ENCODE results near the gene TRABD2B.

The TRABD2B gene

DNA sequence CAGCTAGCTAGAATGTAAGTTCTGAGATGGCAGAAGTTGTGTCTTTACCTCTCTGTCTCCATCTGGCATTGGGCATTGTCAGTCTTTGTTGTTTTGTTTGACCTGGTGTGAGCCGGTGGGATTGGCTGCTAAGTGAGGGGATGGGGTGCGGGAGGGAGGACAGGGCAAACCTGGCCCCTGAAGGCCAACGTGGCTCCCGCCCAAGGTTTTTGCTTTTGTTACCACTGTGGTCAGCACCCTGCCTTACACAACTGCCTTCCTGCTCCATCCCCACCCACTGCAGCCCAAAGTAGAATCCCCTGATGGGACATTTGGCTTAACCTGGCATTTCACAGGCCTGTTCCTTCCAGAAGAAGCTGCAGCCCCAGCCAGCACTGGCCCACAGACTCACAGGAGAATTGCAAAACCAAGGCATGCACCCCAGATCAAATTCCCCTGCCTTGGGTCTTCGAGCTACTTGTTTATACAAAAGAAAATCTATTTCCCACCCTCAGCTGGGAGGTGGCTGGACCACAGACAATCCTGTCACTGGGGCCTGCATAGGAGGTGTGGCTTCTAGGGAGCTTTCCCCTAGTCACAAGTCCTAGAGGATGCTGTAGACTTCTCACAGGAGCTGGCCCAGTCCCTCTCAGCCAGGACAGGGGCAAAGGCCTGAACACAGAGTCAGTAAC is 147.5 kb downstream of the TRABD2B start:
- no peak for DNase-seq (ENCODE audit: low spot score)

DNA sequence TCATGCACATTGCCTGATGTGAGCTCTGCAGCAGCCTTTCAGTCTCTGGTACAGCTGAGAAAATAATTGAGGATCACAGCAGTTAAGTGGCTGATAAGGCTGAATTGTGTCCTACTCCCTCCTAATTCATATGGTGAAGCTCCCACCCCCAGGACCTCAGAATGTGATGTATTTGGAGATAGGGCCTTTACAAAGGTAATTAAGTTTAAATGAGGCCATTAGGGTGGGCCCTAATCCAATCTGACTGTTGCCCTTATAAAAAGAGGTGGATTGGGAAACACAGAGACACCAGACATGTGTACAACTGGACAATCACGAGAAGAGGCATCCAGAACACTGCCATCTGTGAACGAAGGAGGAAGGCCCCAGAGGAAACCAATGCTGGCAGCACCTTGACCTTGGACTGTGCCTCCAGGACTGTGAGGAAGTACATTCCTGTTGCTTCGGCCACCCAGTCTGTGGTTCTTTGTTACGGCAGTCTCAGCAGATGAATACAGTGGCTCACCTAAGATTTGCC is 148.1 kb downstream of the TRABD2B start:
- DNase-seq (ENCODE audit: low spot score): no peak

DNA sequence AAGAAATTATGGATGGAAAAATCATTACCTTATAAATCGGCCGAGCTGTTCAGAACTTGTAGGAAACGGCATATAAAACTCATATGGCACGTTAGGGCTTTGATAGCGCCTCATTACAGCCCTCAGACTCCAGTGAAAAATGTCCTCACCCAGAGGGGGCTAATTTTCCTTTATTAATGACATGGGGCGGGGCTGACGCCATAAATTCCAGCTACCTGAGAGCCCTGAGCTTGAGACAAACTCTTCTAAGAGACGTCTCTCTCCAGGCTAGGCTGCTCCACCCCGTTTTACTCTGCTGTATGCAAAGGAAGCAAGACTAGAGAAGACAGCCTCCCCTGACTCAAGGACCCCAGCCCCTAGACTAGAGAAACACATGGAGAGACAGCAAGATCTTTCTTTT is 149.4 kb downstream of the TRABD2B start:
- DNase-seq (ENCODE audit: low spot score): no peak

DNA sequence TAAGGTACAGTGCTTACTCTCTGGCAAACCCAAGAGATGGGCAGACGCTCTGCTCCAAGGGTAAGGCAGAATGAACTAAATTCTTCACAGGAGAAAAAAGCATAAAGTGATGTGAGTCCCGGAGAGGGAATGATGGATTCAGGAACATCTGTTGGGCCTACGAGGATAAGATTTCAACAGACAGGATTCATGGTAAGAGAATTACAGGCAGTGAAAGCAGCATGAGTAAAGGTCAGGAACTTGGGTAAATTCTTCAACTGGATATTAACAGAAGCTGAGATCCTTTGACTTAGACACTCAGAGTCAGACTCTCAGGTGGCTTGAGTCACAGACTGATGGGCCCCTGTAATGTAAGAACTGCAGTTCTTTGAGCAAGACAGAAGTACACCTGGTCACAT is 152.6 kb downstream of the TRABD2B start:
- DNase-seq (ENCODE audit: low spot score): no peak

DNA sequence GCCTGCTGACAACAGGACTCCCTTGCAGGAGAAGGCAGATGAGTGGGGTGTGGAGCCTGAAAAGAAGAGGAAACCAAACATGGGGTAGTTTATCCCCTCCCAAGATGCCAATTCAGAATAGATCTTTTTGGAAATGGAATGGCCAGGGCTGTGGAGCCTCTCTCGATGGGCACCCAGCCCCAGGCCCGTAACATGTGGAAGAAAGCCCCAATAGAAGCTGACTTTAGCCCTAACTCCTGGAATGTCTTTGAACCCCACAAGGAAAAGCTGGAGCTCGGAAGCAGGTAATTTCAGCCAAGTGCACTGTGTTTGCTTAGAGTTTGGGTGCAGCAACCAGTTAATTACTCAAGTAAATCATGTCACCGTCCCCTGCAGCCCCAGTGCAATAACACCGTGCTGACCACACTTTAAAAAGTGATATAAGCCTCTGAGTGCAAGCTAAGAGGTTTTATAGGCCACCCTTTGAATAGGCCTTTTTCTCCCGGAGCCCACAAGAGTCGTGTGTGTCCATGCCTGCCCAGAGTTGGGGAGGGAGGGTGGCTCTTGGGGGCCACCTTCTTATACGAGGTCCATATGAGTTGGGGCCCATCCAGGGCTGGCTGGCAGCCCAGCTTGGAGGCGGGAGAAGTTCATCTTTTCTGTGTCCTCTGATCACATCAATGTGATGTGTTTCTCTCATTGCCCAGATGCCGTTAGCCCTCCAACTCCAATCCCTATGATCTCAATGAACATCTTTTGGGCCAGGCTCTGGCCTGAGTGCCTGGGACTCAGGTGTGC is 153.2 kb downstream of the TRABD2B start:
- DNase-seq (ENCODE audit: low spot score): no peak

DNA sequence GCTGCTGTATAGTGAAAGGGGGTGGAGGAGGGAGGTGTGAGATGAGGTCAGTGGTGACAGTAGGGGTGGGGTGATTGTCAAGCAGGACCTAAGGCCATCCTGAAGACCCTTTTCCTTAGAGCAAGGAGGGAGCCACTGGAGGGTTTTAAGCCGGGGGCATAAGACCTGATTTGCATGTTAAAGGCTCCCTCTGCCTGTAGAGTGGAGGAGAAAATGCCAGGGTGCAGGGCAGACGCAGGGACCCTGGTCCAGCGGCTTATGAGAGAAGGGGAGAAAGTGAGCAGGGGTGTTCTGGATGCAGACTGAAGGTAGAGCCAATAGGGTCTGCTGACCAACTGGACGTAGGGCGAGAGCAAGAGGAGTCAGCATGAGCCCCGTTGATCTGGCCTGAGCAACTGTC is 154.1 kb downstream of the TRABD2B start:
- no peak for DNase-seq (ENCODE audit: low spot score)

DNA sequence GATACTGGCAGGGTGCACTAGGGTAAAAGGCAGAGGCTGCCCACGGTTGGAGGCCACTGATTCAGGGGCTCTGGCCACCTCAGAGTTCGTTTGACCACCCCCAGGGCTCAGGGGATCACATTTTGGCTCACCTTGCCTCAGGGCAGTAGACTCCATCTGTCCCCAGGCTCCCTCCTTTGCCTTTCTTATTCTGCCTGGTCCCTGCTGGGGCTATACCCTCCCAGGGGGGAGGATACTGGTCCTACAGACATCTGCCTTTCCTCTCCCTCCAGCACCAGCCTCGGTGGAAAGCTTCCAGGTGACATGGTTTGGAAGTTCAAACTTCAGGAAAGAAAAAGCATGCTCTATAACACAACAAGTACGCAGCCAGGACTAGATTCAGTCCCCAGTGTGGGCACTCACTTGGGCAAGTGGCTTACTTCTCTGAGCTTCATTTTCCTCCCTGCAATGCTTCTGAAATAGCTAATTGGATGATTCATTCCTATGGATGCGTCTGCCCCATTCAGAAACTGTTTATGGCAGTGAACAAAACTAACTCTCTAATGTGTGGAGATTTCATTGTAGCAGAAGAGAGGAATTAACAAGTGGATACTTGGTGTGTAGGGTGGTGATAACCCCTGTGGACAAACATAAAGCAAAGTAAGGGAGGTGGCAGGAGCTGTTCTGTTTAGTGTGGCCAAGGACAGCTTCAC is 154.8 kb downstream of the TRABD2B start:
- no peak for DNase-seq (ENCODE audit: low spot score)

DNA sequence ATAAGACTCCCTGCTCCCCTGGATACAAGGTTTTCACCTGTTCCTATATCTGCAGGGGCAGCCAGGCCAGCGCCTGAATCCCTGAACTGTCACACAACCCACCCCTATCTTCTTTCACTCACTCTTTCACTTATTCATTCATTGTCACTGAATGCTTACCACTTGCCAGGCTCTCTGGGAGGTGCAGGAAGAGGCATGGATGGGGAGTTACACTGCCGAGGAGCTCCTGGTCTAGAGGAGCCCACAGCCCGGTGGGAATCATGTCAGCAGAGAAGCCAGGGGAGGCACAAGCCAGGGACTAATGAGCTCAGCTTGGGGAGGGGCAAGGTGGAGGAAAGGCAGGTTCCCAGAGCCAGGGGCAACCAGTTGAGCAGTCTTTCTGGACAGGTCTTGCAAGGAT is 155.8 kb downstream of the TRABD2B start:
- DNase-seq (ENCODE audit: low spot score): no peak

DNA sequence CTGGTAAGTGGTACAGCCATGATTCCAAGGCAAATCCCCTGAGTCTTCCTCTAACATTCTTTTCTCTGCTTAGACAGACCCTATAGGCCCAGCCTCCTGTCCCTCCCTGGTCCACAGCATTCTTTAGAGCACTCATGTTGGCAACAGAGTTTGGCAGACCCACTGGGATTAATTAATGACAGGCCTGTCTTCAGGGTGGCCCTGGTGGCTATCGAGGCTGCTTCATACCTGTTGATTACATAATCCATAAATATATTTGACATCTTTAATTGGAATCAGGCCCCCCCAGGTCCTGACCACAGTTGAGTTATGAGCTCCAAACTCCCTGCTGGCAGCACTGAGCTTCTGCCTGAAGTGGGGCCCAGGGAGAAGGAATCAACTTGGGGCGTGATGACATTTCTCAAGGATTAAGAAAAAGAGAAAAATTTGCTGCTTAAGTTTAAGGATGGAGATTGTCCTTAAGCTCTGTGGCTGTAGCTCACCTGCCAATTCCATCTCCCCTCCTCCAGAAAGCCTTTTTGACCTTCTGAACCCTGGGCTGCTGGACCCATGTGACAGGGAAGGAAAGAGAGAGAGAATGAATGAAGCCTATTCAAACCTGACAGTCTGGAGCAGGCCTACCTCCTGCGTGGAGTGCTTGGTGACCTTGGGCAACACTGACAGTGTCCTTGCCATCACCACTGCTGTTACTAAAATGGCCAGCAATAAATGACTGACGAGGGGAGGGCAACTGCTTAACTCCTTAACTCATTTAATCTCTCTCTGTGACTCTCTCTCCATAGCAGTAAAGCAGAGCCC is 156.6 kb downstream of the TRABD2B start:
- DNase-seq (ENCODE audit: low spot score): no peak

DNA sequence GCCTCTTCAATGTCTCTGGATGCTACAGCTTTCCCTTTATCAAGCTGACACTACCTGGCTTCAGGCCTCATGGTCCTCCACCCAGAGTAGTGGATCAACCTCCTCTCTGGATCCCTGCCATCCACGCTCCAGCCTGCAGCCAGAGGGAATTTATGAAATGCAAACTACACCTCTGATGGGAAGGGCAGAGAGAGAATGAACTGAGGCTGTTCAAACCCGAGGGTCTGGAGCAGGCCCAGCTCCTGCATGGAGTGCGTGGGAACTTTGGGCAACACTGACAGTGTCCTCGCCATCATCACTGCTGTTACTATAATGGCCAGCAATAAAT is 157.8 kb downstream of the TRABD2B start:
- DNase-seq (ENCODE audit: low spot score): no peak

DNA sequence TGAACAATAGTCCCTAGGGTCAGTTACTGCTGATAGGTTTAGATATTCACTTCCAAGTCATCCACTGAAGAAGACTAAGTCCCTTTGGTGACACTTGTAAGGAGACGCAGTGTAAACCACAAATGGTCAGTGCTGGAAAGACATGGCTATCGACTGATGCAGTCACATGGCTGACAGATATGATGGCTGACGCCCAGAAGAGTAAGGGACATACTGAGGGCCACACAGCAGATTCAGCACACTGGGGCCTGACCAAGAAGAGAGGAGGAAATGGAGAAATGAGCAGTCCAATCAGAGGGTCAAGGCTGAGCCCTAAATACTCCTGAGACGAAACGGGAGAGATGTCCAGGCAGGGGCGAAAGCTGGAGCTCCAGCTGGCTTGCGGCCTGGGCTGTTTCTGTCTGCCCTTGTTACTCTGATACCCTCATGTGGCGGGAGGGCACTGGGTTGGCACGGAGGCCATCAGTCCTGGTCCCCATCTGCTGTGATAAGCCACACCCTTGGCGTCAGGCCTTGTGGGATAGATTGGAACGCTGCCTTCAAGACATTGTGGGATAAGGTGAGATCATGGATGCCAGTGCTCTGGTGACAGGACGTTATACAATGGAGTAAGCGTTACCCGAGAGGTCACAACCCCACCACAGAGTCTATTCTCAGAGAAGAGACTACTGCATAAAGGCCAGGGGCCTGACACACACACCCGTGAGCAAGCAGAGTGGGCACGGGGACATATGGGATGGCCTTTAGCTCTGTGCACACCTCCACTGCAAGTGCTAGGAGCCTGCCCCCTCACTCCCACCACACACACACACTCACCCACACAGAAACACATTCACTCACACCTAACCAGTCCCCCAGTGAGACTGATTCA is 158.4 kb downstream of the TRABD2B start:
- DNase-seq (ENCODE audit: low spot score): no peak

DNA sequence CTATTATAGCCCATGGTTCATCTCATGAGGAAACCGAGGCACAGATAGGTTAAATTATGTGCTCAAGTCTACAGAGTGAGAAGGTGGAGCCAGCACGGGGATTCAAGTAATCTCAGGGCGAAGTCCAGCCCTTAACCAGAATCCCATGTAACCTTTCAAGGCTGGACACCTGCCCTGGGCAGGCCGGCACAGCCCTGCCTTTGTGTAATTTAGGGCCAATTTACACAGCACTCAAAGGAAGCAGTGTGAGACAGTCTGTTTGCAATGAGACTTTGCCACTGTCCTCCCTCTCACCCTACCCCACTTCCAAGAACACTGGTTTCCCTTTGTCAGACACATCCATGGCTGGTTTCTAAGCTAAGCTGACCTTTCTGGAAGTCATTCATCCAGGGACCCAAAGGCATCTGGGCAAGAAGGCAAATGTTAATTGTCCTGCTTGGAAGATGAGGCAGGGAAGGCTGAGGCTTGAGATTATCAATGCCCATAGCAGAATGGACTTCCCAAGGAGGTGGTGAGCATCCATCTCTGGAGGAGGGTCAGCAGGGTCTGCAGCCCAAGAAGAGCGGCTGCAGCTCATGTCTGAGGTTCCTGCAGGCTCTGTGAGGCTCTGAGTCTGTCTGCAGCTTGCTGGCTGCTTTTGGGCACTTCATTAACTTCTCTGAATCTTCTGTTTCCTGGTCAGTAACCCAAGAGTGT is 159.2 kb downstream of the TRABD2B start:
- no peak for DNase-seq (ENCODE audit: low spot score)

DNA sequence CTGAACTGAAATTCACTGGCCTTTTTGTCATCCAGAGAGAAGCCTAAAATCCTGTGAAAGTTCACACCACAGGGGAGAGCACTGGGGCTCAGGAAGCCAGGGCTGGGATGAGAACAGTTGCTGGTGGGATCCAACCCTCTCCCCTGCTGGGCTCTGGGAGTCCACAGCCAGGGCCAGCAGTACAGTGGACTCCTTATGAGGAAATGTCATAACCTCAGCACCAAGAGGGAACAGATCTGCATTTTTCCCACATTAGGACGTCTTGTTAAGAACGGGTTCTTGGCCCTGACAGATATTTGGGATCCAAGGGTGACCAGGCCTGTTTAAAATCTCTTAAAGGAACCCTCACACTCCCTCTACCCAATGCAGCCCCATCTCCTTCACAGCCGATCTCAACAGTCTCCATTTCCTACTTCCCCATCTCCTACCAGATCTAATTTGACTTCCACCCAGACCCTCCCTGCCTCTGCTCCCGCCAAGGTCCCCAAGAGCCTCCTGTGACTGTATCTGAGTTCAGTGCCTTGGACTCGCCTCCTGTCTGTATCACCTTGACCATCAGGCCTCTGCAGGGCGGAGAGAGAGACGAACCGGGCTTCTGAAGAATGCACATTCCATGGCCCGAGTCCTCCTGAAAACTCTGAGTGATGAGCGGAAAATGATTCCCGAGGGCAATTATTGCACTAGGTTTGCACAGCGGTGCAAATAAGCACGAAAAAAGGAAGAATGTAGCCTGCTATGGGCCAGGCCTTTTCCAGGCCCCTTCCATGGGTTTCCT is 159.9 kb downstream of the TRABD2B start:
- DNase-seq (ENCODE audit: low spot score): no peak

DNA sequence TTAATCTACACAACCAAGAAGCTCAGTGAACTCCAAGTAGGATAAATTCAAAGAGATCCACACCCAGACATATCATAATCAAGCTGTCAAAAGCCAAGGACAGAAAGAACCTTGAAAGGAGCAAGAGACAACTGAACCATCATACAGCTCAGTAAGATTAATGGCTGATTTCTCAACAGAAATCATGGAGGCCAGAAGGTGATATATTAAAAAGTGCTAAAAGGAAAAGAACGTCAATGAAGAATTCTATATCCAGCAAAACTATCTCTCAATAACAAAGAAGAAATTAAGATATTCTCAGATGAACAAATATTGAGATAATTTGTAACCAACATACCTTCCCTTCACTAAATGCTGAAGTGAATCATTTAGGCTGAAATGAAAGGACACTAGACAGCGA is 161.8 kb downstream of the TRABD2B start:
- DNase-seq (ENCODE audit: low spot score): no peak

DNA sequence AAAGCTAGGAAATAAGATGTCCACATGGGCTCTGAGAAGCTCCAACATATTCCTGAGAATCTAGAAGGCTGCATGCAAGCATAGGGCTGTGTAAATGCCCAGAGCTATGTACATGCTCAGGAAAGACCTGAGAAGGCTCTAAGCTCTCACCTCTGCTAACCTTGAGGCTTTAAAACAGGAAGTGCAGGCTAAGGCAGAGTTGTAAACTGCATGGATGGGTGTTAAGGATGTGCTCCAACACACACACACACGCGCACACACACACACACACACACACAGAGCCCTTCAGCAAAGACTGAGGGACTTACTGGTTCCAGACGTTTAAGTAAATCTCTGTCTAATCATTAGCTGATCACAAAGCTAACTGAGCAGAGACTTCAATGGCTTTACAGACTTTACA is 162.9 kb downstream of the TRABD2B start:
- DNase-seq (ENCODE audit: low spot score): no peak

DNA sequence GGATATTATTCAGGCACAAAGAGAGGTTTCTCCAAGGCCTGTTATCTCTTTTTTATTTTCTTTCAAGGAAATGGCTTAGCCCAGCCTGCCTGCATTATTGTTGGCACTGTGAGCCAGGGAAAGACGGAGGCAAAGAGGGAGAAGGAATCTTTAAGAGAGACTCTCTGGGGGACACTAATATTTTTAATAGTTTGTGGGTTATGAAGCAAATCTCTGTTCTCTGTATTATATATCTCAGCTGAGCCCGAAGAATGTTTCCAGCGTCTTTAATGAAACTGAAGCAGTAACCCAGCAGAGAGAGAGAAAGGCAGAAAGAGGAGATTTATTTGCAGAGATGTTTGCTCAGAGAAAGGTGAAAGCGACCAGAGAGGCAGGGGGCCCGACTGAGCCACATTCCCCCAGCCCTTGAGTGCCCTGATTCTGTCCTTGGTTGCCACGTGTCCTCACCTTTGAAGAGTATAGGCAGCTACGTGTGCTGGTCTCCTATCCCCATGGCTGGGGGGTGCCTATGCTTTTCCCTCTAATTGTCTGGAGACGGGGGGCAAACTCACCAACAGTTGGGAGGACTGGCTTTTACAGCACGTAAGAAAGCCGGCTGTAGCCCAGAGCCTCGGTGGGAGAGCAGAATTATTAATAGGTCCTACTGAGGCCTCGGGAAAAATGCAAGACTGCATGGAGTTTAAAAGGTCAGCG is 166.4 kb downstream of the TRABD2B start:
- no peak for DNase-seq (ENCODE audit: low spot score)

DNA sequence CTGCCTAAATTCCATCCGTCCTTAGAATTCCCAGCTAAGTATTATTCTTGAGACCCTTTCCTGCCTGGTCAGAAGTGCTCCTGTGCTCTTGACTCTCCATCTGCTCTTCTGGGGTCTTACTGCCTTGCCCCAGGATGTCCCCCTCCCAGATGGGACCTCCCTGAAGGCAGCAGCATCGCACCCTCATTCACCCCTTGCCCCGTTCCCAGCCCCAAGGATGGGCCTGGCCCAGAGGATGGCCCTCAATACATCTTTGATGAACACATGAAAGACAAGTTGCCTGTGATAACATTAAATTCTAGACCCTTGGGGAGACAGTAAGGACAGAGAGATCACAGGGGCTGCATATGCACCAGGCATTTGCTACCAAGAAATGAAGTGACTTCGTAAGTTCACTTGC is 167.2 kb downstream of the TRABD2B start:
- DNase-seq (ENCODE audit: low spot score): no peak

DNA sequence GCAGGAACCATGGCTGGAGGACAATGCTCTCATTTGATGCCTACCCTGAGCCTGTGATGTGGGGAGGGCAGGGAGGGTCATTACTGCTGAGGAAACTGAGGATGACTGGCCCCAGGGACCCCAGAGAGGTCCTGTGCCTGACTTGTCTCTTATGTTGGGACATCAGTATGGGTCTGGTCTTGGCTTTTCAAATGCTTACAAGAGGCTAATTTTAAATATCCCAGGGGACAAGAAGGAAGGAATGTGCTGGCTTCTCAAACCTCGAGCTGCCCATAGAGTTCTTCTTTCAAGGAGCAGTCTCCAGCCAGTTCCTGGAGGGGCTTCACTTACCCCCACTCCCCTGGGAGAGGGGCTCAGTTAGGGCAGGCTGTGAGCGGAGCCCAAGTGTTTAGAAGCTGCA is 168.2 kb downstream of the TRABD2B start:
- DNase-seq (ENCODE audit: low spot score): no peak

DNA sequence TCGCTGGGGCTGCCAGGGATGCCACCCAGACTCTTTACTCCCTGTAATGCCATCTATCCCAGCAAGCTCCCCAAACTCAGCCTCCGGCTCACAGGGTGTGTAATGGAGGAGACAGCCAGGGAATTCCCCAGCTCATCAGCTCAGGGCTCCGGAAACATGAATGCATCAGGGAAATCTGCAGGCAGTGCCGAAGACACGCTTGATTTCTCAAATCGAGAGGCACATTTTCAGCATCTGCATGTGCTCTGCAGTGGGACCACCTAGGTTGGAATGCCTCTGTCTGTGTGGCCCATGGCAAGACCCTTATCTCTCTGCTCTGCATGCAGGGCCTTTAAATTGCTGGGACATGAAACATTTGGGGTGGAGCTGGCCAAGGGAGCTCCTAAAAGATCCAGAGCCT is 170.1 kb downstream of the TRABD2B start:
- no peak for DNase-seq (ENCODE audit: low spot score)
